Measurements from ENCODE around the gene PROK1. TPM values are rescaled to one million over a fixed set of nuclear protein-coding genes. Genes with fewer than 3 reads are reported as not detected.

The PROK1 gene
- total RNA-seq, 1 experiment from 2014 or later: 0.22 TPM

GRCh38 chr1:110478886-110479285 is 27.9 kb downstream of the PROK1 start:
- Histone ChIP-seq H3K4me2 (ENCODE audit: low read length) (no peak overlapping the region), H3K36me3 (ENCODE audit: control insufficient read depth in 1 of 2, insufficient read depth in 2 of 2, low read length in 2 of 2) (no peaks in the 10 kb centered on the region), H4K20me1 (ENCODE audit: insufficient read depth) (no peaks in the 10 kb centered on the region), H3K27ac (ENCODE audit: low read depth, low read length) (no peak overlapping the region), H3K9ac (ENCODE audit: low read length) (no peak overlapping the region), H3K9me3 (ENCODE audit: control insufficient read depth in 1 of 2, insufficient read depth in 1 of 2, low read depth in 1 of 2, low read length in 2 of 2) (no peaks in the 10 kb centered on the region), H3K4me3 (replicated peaks in 1 of 2; ENCODE audit: low read depth in 1 of 2, low read length in 2 of 2) (no peak overlapping the region), H3K9me2 (ENCODE audit: insufficient read depth) (no peaks in the 10 kb centered on the region), H3K27me3 (ENCODE audit: insufficient read depth, low read length) (no peaks in the 10 kb centered on the region), H3K4me1 (ENCODE audit: control insufficient read depth in 1 of 2, insufficient read depth in 2 of 2, low read length in 2 of 2) (peaks cover 23 to 40% of the 10 kb centered on the region in 2 experiments), H2AFZ (ENCODE audit: low read depth, low read length, poor library complexity, severe bottlenecking) (no peak overlapping the region), H3K79me2 (ENCODE audit: insufficient read depth, low read length) (no peaks in the 10 kb centered on the region)
- intact Hi-C loops (cut with micrococcal nuclease): loop anchor here (5.0 kb wide), 1 partner anchor 138 kb away; no protein-coding TSS in a partner anchor
- POLR2A ChIA-PET: no interaction called here
- ATAC-seq: no peak
- CTCF ChIA-PET: interaction anchor here (2.5 to 21.6 kb wide), 2 partner anchors 17 to 18 kb away, joined by 9 to 203 read pairs; no protein-coding TSS in a partner anchor
- no TSS peak for BruUV-seq (replicated peaks)
- no peak for DNase-seq (ENCODE audit: low read depth, low spot score)
- RAD21 ChIA-PET (ENCODE audit: low non-redundant PET in 1 of 2, low total read pairs in 2 of 2, uncharacterized antibody in 2 of 2, unreplicated experiment in 2 of 2): interaction anchor here (0.6 kb wide), 2 partner anchors 47 to 143 kb away, joined by 3 read pairs; no protein-coding TSS in a partner anchor
- TF ChIP-seq RAD21 (IDR thresholded peaks at IDR 0.05; ENCODE audit: low read depth) (no peak), EGR1 (IDR thresholded peaks at IDR 0.05; ENCODE audit: low read depth) (no peak), FOSL1 (IDR thresholded peaks at IDR 0.05; ENCODE audit: low read depth) (no peak), ATF3 (IDR thresholded peaks at IDR 0.05) (no peak), EZH2phosphoT487 (IDR thresholded peaks at IDR 0.05; ENCODE audit: borderline replicate concordance) (no peak), MAX (IDR thresholded peaks at IDR 0.05) (no peak), POLR2A (IDR thresholded peaks at IDR 0.05; ENCODE audit: borderline replicate concordance, extremely low read depth, insufficient read depth, insufficient read length) (no peak), CBX3 (IDR thresholded peaks at IDR 0.05; ENCODE audit: low read depth) (no peak), ELF1 (IDR thresholded peaks at IDR 0.05; ENCODE audit: borderline replicate concordance, low read depth) (no peak), REST (IDR thresholded peaks at IDR 0.05; ENCODE audit: low read depth) (no peak), ZFX (IDR thresholded peaks at IDR 0.05) (no peak), SRF (IDR thresholded peaks at IDR 0.05; ENCODE audit: low read depth) (no peak), ZBTB33 (IDR thresholded peaks at IDR 0.05; ENCODE audit: extremely low read depth, insufficient replicate concordance, low read length) (no peak), SIN3A (IDR thresholded peaks at IDR 0.05; ENCODE audit: low read depth) (no peak), ZNF274 (IDR thresholded peaks at IDR 0.05; ENCODE audit: low read depth, low read length) (no peak), EZH2 (IDR thresholded peaks at IDR 0.05) (no peak), TCF7L2 (IDR thresholded peaks at IDR 0.05; ENCODE audit: borderline replicate concordance, extremely low read depth, insufficient read depth, insufficient read length) (no peak), SP1 (IDR thresholded peaks at IDR 0.05; ENCODE audit: low read depth) (no peak), CTCF (IDR thresholded peaks at IDR 0.05 in 2 of 3, conservative IDR thresholded peaks at IDR 0.05 in 1 of 3; ENCODE audit: borderline replicate concordance in 1 of 3, insufficient read depth in 1 of 3, low read depth in 2 of 3, low read length in 2 of 3) (no peak), CEBPB (IDR thresholded peaks at IDR 0.05; ENCODE audit: low read depth) (no peak)

All from HCT116 (cell line).